BLaER1 (cell line): ENCODE measurements around the gene AEN.
"Not testable (repeated sequence)": the region's sequence is repeated elsewhere in the genome, so short reads cannot be mapped to it uniquely, and the experiment has no call there.

ENCODE experiments used
- H3K27ac ChIP-seq: shearing (Covaris generic); formaldehyde crosslinking; 2 replicates; pipeline ENCODE4 v1.8.1; 2022
- H3K27me3 ChIP-seq: shearing (Covaris generic); formaldehyde crosslinking; 2 replicates; pipeline ENCODE4 v1.8.1; 2022
- H3K36me3 ChIP-seq: shearing (Covaris generic); formaldehyde crosslinking; 2 replicates; pipeline ENCODE4 v1.8.1; 2022
- H3K4me1 ChIP-seq: shearing (Covaris generic); formaldehyde crosslinking; 2 replicates; pipeline ENCODE4 v1.8.1; 2022
- H3K4me2 ChIP-seq: shearing (Covaris generic); formaldehyde crosslinking; 2 replicates; pipeline ENCODE4 v1.8.1; 2022
- H3K4me3 ChIP-seq: shearing (Covaris generic); formaldehyde crosslinking; 2 replicates; pipeline ENCODE4 v1.8.1; 2022
- H3K9ac ChIP-seq: shearing (Covaris generic); formaldehyde crosslinking; 2 replicates; pipeline ENCODE4 v1.8.1; 2022
- H3K9me3 ChIP-seq: shearing (Covaris generic); formaldehyde crosslinking; 2 replicates; pipeline ENCODE4 v1.8.1; 2022
- H4K20me1 ChIP-seq: shearing (Covaris generic); formaldehyde crosslinking; 2 replicates; pipeline ENCODE4 v1.8.1; 2022
- Cebpa-rat ChIP-seq: shearing (Covaris generic); IDR thresholded peaks from 2 replicates; pipeline ENCODE4 v1.8.1; 2022

Gene AEN

GRCh38 chr15:88638626-88639372 is 17.7 kb downstream of the AEN start, which contains the start of gene ISG20:
TSS of gene ISG20 (plus strand) at chr15:88639016. CDS start at chr15:88639367, 351 bp downstream.
- Histone ChIP-seq H4K20me1 (0 out of 2 replicates have a peak, but pooled peaks cover 7% of the 10 kb centered on the region), H3K4me3 (peak within 1 kb of the TSS; percentile 62), H3K27ac (peak within 1 kb of the TSS; percentile 86), H3K9ac (peak within 1 kb of the TSS; percentile 75), H3K9me3 (no peaks in the 10 kb centered on the region), H3K4me1 (peaks cover 85% of the 10 kb centered on the region), H3K4me2 (peak within 1 kb of the TSS; percentile 87), H3K27me3 (no peaks in the 10 kb centered on the region), H3K36me3 (peaks cover 15% of the 10 kb centered on the region; the same call in 1 of the 2 replicates)
- TF ChIP-seq Cebpa-rat, result peak; percentile 94

- Histone ChIP-seq H3K27ac (peak overlapping the region; percentile 86; the same call in 1 of the 2 replicates), H3K4me2 (peak overlapping the region; percentile 87), H3K9me3 (no peaks in the 10 kb centered on the region), H3K27me3 (no peaks in the 10 kb centered on the region), H3K36me3 (no peaks in the 10 kb centered on the region; the same call in 1 of the 2 replicates), H3K4me1 (peaks cover 57% of the 10 kb centered on the region), H3K4me3 (no peak overlapping the region), H3K9ac (no peak overlapping the region), H4K20me1 (no peaks in the 10 kb centered on the region)
- TF ChIP-seq Cebpa-rat, result no peak
Measured at GRCh38 chr15:88641959-88642452, 20.9 kb downstream of the AEN start.

- H3K27me3 ChIP-seq, H3K4me3 ChIP-seq, H3K4me2 ChIP-seq, H4K20me1 ChIP-seq, H3K36me3 ChIP-seq, H3K27ac ChIP-seq, H3K9me3 ChIP-seq, H3K9ac ChIP-seq: not testable (repeated sequence)
- H3K4me1 ChIP-seq, result peaks cover 57% of the 10 kb centered on the region
Measured at GRCh38 chr15:88642514-88642913, 21.4 kb downstream of the AEN start.

GRCh38 chr15:88644741-88645140 is 23.6 kb downstream of the AEN start:
- peaks cover 55% of the 10 kb centered on the region for H3K4me1 ChIP-seq
- no peaks in the 10 kb centered on the region for H3K9me3 ChIP-seq
- H3K4me2 ChIP-seq, result no peak overlapping the region
- H3K4me3 ChIP-seq, result no peak overlapping the region
- H3K27ac ChIP-seq, result no peak overlapping the region
- H3K27me3 ChIP-seq, result no peaks in the 10 kb centered on the region
- no peak for TF ChIP-seq Cebpa-rat
- no peak overlapping the region for H3K9ac ChIP-seq
- 0 out of 2 replicates have a peak, but pooled peaks cover 7% of the 10 kb centered on the region for H4K20me1 ChIP-seq
- H3K36me3 ChIP-seq, result no peaks in the 10 kb centered on the region; the same call in 1 of the 2 replicates

DNA sequence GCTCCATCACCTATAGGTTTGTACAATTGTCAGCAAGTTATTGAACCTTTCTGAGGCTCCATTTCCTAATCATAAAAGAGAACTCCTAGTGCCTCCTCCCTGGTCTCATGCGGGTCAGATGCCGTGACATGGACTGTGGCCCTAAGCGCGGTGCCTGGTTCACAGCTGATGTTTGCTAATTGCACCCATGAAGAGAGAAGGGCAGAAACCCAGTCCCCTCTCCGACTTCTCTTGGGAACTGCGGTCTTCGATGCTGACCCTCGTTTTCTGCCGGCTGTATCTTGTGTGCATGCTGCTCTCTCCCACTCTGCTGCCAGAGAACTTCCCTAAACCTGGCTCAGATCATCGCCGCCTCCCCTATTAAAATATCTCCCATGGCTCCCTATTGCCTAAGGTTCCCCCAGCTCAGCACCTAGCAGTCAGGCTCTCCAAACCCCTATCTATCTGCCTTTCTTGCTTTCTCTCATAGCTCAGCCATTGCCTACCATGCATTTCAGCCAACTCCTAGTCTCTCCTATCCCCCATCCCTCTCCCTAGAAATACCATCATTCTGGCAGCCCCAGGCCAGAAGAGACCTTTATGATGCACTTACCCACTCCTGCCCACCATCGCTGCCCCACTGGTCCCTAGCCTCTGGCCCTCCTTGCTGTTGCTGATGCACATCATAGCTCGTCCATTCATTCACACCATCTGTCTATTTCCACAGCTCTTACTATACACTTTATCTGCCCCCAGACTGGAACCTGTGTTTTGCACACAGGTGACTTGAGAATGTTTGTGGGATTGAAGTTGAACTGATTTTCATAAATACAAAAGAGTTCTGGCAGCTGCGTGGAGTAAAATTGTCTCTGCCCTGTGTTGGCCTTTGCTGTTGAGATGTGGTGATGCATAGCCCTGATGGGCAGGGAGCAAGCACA is 24.3 kb downstream of the AEN start:
- H3K4me2 ChIP-seq, result no peak overlapping the region
- H3K9ac ChIP-seq, result no peak overlapping the region
- no peaks in the 10 kb centered on the region; the same call in 1 of the 2 replicates for H3K36me3 ChIP-seq

GRCh38 chr15:88646088-88646405 is 24.9 kb downstream of the AEN start:
- no peak overlapping the region for H3K4me3 ChIP-seq
- no peak overlapping the region for H3K9ac ChIP-seq
- no peak for TF ChIP-seq Cebpa-rat
- peaks cover 42% of the 10 kb centered on the region for H3K4me1 ChIP-seq
- no peaks in the 10 kb centered on the region for H3K27me3 ChIP-seq
- H3K4me2 ChIP-seq, result no peak overlapping the region
- no peak overlapping the region for H3K27ac ChIP-seq
- no peaks in the 10 kb centered on the region; the same call in 1 of the 2 replicates for H3K36me3 ChIP-seq
- 0 out of 2 replicates have a peak, but pooled peaks cover 11% of the 10 kb centered on the region for H4K20me1 ChIP-seq
- H3K9me3 ChIP-seq, result no peaks in the 10 kb centered on the region

More for the DNA sequence above, 24.3 kb downstream of the AEN start:
- Histone ChIP-seq H3K4me1 (peaks cover 48% of the 10 kb centered on the region), H4K20me1 (0 out of 2 replicates have a peak, but pooled peaks cover 11% of the 10 kb centered on the region), H3K4me3 (no peak overlapping the region), H3K27ac (no peak overlapping the region), H3K9me3 (no peaks in the 10 kb centered on the region), H3K27me3 (no peaks in the 10 kb centered on the region)
- no peak for TF ChIP-seq Cebpa-rat

DNA sequence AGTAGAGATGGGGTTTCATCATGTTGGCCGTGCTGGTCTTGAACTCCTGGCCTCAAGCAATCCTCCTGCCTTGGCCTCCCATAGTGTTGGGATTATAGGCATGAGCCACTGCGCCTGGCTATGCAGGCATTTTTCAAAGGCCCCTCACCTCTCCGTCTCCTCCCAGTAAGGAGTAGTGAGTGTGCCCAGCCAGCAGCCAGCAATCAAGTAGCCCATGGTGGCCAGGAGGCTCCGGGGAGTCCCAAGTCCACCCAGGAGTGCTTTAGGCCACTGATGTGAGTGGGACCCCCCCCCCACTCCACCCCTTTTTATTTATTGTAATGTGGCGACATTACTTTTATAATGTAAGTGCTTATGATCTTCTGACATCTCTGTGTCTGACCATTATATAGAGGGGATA is 25.8 kb downstream of the AEN start:
- H3K9ac ChIP-seq, result no peak overlapping the region
- H3K4me2 ChIP-seq, result no peak overlapping the region
- peaks cover 33% of the 10 kb centered on the region for H3K4me1 ChIP-seq
- 0 out of 2 replicates have a peak, but pooled peaks cover 16% of the 10 kb centered on the region for H4K20me1 ChIP-seq
- H3K36me3 ChIP-seq, result no peaks in the 10 kb centered on the region; the same call in 1 of the 2 replicates
- no peak for TF ChIP-seq Cebpa-rat
- H3K27me3 ChIP-seq, result no peaks in the 10 kb centered on the region
- no peaks in the 10 kb centered on the region for H3K9me3 ChIP-seq
- H3K4me3 ChIP-seq, result no peak overlapping the region
- no peak overlapping the region for H3K27ac ChIP-seq

DNA sequence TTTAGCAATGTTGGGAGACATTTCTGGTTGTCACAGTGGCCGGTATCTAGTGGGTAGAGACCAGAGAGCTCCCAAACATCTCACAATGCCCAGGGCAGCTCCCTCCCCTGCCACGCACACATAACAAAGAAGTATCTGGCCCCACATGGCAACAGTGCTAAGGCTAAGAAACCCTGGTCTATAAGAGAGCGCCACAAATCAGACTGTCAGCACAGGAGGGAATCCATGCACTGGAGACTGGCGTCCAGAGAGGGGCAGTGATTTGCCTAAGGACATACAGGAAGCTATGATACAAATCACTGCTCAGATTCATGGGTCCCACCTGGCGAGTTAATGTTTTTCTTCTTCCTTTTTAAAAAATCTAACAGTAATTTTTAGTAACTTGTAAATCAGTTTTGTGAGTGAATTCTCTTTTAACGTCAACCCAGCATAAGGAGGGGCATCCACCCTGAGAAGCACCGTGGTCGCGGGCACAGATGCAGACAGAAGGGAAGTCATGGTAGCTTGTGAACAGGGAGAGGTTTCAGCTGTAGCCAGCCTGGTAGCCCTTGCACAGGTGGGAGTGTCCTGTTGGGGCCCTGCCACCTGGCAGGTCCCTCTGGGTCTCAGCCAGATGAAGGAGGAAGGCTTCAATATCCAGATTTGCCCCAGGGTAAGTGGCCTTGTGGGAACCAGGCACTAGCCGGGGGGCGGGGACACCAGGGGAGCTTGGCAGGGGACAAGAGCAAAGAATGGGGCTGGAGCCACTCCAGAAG is 26.4 kb downstream of the AEN start:
- Histone ChIP-seq H3K9ac (no peak overlapping the region), H3K4me1 (peaks cover 28% of the 10 kb centered on the region), H3K9me3 (no peaks in the 10 kb centered on the region), H3K27me3 (no peaks in the 10 kb centered on the region), H4K20me1 (0 out of 2 replicates have a peak, but pooled peaks cover 16% of the 10 kb centered on the region), H3K27ac (0 out of 2 replicates have a peak overlapping the region, but pooled peaks have one; percentile 11), H3K4me3 (no peak overlapping the region), H3K36me3 (no peaks in the 10 kb centered on the region; the same call in 1 of the 2 replicates), H3K4me2 (0 out of 2 replicates have a peak overlapping the region, but pooled peaks have one; percentile 7)
- no peak for TF ChIP-seq Cebpa-rat
